ENCODE data around the gene ABCB8. TPM values are rescaled to one million over a fixed set of nuclear protein-coding genes. Genes with fewer than 3 reads are reported as not detected.

The ABCB8 gene
- total RNA-seq, 4 donors from 2014 or later, result 13.2 to 33.0 (median 18.8) TPM

DNA sequence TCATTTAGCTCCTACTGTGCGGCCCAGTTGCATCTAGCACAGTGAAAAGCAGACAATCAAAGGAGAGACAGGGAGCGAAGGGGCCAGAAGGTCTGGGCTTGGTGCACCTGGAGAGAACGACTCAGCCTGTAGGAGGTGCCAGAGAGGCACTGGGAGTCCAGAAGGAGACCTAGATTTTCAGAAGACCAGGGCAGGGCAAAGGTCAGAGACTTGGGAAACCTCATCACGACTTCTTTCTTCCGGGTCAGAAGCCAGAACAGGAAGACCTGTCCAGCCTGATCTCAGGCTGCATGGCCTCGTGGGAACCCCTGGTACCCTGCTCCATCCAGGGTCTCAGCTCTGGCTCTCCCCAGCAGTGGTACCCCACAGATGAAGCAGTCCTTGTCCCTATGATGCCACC, 63.2 kb downstream of the ABCB8 start:
- H3K4me1 ChIP-seq, result peaks cover 11 to 90% (median 44%) of the 10 kb centered on the region in 3 donors
- H3K27ac ChIP-seq, result peak overlapping the region in 2 of 4 donors; percentile 89 to 98
- no peak overlapping the region for H3K4me3 ChIP-seq
- no peaks in the 10 kb centered on the region for H3K27me3 ChIP-seq
- no peaks in the 10 kb centered on the region for H3K9me3 ChIP-seq
- 0% methylated on average over 2 of the region's 6 CpGs; no CpG with 5 or more reads in 1 of the 2 donors for WGBS, 2 donors (ENCODE audit: low coverage in 1 of 2)
- TF ChIP-seq POLR2A (IDR thresholded peaks at IDR 0.05), result no peak
- TF ChIP-seq, protein P1, sequence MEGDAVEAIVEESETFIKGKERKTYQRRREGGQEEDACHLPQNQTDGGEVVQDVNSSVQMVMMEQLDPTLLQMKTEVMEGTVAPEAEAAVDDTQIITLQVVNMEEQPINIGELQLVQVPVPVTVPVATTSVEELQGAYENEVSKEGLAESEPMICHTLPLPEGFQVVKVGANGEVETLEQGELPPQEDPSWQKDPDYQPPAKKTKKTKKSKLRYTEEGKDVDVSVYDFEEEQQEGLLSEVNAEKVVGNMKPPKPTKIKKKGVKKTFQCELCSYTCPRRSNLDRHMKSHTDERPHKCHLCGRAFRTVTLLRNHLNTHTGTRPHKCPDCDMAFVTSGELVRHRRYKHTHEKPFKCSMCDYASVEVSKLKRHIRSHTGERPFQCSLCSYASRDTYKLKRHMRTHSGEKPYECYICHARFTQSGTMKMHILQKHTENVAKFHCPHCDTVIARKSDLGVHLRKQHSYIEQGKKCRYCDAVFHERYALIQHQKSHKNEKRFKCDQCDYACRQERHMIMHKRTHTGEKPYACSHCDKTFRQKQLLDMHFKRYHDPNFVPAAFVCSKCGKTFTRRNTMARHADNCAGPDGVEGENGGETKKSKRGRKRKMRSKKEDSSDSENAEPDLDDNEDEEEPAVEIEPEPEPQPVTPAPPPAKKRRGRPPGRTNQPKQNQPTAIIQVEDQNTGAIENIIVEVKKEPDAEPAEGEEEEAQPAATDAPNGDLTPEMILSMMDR (IDR thresholded peaks at IDR 0.05), result peak in 2 of 4 experiments; percentile 8 to 51
- no peak for TF ChIP-seq POLR2AphosphoS5 (IDR thresholded peaks at IDR 0.05)
- TF ChIP-seq EP300 (IDR thresholded peaks at IDR 0.05), result no peak
- peaks cover 0 to 14% of the 10 kb centered on the region in 2 donors for H3K36me3 ChIP-seq
- ATAC-seq, result no peak

DNA sequence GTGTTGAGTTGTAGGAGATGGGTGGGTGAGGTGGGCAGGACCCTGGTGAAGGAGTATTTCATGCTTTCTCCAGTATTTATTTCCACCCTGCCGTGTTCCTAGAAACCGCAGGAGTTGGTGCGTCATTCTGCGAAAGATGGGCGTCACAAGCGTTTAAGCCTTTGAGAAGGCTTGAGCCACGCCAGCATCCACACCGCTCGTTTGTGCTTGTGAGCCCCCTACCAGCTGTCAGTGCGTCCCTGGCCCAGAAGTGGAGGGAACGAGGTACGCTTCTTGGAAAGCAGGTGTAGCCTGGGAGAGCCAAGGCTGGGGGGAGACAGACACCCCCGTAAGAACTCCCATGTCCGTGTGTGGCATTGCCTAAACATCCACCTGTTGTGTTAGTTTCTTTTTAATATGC, 63.7 kb downstream of the ABCB8 start:
- ATAC-seq, result no peak
- Histone ChIP-seq H3K27me3 (no peaks in the 10 kb centered on the region), H3K27ac (peak overlapping the region in 2 of 4 donors; percentile 89 to 98), H3K9me3 (no peaks in the 10 kb centered on the region), H3K4me1 (peaks cover 11 to 89% (median 44%) of the 10 kb centered on the region in 3 donors), H3K36me3 (peaks cover 0 to 14% of the 10 kb centered on the region in 2 donors), H3K4me3 (no peak overlapping the region)
- TF ChIP-seq EP300 (IDR thresholded peaks at IDR 0.05), result no peak
- TF ChIP-seq POLR2AphosphoS5 (IDR thresholded peaks at IDR 0.05), result no peak
- WGBS, 2 donors (ENCODE audit: low coverage in 1 of 2), result 82 to 85% methylated on average over 14 of the region's 14 CpGs

DNA sequence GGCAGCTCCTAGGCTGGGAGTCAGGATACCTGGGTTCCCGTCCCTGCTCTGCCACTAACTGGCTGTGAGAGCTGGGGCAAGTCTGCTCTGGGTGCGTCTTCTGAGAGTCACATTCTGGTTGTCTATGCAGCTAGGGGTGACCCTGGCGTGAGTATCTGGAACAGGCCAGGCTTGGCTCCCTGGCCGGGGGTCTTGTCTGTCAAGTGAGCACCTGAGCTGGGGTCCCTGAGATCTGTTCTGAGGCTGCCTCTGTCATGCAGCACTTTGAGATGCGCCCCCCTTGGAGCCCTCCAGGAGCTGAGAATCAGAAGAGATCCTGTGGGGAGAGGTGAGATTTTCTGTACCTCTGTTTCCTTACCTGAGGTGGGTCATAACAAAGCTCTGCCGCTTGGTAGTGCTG, 65.5 kb downstream of the ABCB8 start:
- H3K4me3 ChIP-seq, result no peak overlapping the region

DNA sequence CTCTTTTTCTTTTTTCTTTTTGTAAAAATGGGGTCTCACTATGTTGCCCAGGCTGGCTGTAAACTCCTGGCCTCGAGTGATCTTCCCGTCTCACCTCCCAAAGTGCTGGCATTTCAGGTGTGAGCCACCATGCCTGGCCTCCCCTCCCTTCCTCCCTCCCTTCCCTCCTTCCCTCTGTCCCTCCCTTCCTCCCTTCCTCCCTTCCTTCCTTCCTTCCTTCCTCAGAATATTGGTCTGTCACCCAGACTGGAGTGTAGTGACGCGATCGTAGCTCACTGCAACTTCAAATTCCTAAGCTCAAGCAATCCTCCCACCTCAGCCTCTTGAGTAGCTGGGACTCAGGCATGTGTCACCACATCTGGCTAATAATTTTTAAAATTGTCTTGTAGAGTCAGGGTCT, 66.4 kb downstream of the ABCB8 start:
- Histone ChIP-seq H3K4me3 (no peak overlapping the region), H3K9me3 (no peaks in the 10 kb centered on the region), H3K27me3 (no peaks in the 10 kb centered on the region), H3K4me1 (peaks cover 2 to 68% (median 30%) of the 10 kb centered on the region in 3 donors), H3K36me3 (peaks cover 0 to 14% of the 10 kb centered on the region in 2 donors), H3K27ac (no peak overlapping the region)
- no peak for ATAC-seq
- WGBS, 2 donors (ENCODE audit: low coverage in 1 of 2), result 77% methylated on average over 5 of the region's 5 CpGs; no CpG with 5 or more reads in 1 of the 2 donors
- TF ChIP-seq POLR2A (IDR thresholded peaks at IDR 0.05), result no peak
- TF ChIP-seq, protein P1 (IDR thresholded peaks at IDR 0.05), result no peak
- TF ChIP-seq EP300 (IDR thresholded peaks at IDR 0.05), result no peak
- no peak for TF ChIP-seq POLR2AphosphoS5 (IDR thresholded peaks at IDR 0.05)

More for the DNA sequence above, 65.5 kb downstream of the ABCB8 start:
- ATAC-seq, result no peak
- peaks cover 0 to 14% of the 10 kb centered on the region in 2 donors for H3K36me3 ChIP-seq
- TF ChIP-seq POLR2A (IDR thresholded peaks at IDR 0.05), result no peak
- TF ChIP-seq EP300 (IDR thresholded peaks at IDR 0.05), result no peak
- TF ChIP-seq, protein P1 (IDR thresholded peaks at IDR 0.05), result no peak
- TF ChIP-seq POLR2AphosphoS5 (IDR thresholded peaks at IDR 0.05), result no peak
- no peaks in the 10 kb centered on the region for H3K9me3 ChIP-seq
- WGBS, 2 donors (ENCODE audit: low coverage in 1 of 2), result 100% methylated on average over 1 of the region's 6 CpGs; no CpG with 5 or more reads in 1 of the 2 donors
- no peaks in the 10 kb centered on the region for H3K27me3 ChIP-seq
- H3K4me1 ChIP-seq, result peaks cover 4 to 72% (median 33%) of the 10 kb centered on the region in 3 donors
- H3K27ac ChIP-seq, result no peak overlapping the region

DNA sequence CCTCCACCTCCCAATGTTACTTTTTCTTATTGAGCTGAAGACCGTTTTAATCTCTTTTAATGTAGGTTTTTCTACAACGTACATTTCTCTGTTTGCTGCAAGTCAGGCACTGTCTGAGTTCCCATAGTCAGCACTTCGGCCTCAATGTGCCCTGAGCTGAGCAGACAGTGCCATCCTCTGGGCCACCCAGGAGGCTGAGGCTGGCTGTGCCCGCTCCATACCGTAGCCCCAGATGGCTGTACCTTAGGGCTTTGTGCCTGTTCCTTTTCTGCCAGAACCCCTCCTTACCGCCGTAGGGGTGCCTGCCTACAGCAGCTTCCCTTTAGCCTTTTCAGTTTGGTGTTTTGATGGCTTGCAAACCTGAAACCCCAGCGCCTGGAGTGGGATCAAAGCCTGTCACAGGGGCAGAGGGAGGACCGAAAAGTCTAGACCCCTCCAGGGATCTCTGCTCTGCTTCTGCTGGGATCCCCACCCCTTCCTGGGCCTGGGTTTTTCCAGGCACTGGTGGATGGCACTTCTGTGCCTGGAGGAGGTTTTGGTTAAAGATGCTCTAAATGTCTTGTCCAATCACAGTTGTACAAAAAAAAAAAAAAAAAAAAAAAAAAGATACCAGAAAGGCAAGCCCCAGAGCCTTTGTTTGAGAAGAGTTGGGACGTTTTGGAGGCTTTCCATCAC, 67.0 kb downstream of the ABCB8 start:
- TF ChIP-seq POLR2A (IDR thresholded peaks at IDR 0.05) (no peak), EP300 (IDR thresholded peaks at IDR 0.05) (no peak), POLR2AphosphoS5 (IDR thresholded peaks at IDR 0.05) (no peak)
- TF ChIP-seq, protein P1 (IDR thresholded peaks at IDR 0.05), result no peak
- no peak overlapping the region for H3K4me3 ChIP-seq
- H3K36me3 ChIP-seq, result peaks cover 0 to 14% of the 10 kb centered on the region in 2 donors
- 55 to 56% methylated on average over 2 to 8 of the region's 10 CpGs for WGBS, 2 donors (ENCODE audit: low coverage in 1 of 2)
- H3K9me3 ChIP-seq, result no peaks in the 10 kb centered on the region
- peaks cover 0 to 68% (median 30%) of the 10 kb centered on the region in 3 donors for H3K4me1 ChIP-seq
- no peak for ATAC-seq
- H3K27ac ChIP-seq, result no peak overlapping the region
- H3K27me3 ChIP-seq, result no peaks in the 10 kb centered on the region
